ENCODE results near the gene SULT4A1.

Gene SULT4A1

GRCh38 chr22:43802897-43803495 lies 59.3 kb downstream of the SULT4A1 start:
- DNase-seq (ENCODE audit: low spot score) = no peak

DNA sequence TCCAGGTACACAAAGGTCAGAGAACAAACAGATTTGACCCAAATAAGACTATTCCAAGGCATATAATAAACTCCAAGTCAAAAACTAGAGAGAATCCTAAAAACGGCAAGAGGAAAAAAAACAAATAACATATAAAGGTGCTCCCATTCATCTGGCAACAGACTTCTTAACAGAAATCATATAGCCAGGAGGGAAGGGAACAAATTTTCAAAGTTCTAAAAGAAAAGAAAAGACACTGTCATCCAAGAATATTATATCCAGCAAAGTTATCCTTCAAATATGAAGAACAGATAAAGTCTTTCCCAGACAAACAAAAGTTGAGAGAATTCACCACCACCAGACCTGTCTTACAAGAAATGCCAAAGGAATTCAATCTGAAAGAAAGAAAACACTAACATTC lies 61.3 kb downstream of the SULT4A1 start:
- DNase-seq (ENCODE audit: low spot score) = no peak

DNA sequence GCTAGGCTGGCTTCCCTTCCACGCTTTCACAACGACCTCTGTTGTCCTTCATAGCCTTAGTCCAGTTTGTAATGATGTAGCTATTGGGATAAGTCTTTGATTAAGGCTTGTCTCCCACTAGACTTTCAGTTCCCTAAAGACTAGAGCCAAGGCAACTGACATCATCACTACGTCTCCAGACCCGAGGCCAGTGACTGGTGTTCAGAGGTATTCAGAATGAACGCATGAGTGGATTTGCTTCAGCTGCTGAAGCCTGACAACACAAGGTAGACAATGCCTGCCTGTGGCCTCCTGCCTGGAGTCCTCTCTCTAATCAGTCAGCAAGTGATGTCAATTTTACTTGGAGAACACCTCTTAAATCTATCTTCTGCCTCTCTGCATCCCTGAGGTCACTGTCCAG lies 63.8 kb downstream of the SULT4A1 start:
- DNase-seq (ENCODE audit: low spot score) = no peak

- no peak for DNase-seq (ENCODE audit: low spot score)
These were observed 65.7 kb downstream of the SULT4A1 start for GRCh38 chr22:43796567-43796966.

GRCh38 chr22:43795320-43795719 lies 67.0 kb downstream of the SULT4A1 start:
- DNase-seq (ENCODE audit: low spot score) = no peak

DNA sequence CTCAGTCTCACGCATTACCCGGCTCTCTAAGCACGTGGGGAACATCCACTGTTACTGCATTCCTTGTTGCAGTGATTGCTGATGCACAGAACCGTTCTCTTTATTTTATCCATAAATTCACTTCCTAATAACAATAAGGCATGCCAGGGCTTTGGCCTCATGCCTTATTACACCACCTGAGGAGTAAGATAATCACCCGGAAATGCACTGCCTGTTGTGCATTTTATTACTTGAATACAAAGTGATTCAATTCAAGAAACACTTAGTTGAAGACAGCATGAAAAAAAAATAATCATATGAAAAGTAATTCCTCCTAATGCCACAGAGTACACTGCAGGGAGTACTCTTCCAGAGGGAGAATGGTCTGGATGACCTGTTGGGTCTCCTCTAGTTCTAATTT lies 69.4 kb downstream of the SULT4A1 start:
- no peak for DNase-seq (ENCODE audit: low spot score)

DNA sequence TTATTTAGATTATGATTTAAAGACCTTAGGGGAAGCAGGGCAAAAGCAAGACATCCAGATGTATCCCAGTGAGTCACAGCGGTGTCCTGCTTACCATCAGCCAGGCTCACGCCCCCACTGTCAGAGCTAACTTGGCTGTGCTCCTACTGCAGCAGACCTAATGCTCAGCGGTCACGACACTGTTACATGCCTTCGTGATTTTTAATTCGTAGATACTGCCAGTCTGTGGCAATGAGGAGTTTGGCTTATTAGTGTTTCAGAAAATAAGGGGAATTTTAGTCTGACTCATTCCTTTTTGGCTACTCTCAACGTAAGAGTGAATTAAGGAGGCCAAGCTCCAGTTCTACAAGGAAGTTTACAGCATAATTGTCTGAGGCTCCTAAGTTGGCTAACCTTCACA lies 72.9 kb downstream of the SULT4A1 start:
- no peak for DNase-seq (ENCODE audit: low spot score)

DNA sequence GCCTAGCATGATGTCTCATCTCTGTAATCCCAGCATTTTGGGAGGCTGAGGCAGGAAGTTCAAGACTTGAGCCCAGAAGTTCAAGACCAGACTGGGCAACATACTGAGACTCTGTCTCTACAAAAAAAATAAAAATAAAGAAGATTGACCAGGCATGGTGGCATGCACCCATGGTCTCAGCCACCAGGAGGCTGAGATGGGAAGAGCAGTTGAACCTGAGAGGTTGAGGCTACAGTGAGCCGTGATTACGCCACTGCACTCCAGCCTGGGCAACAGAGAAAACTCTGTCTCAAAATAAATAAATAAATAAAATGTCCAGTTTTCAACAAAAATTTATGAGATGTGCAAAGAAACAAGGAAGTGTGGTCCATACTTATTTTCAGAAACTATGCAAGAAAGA lies 78.5 kb downstream of the SULT4A1 start:
- no peak for DNase-seq (ENCODE audit: low spot score)

DNA sequence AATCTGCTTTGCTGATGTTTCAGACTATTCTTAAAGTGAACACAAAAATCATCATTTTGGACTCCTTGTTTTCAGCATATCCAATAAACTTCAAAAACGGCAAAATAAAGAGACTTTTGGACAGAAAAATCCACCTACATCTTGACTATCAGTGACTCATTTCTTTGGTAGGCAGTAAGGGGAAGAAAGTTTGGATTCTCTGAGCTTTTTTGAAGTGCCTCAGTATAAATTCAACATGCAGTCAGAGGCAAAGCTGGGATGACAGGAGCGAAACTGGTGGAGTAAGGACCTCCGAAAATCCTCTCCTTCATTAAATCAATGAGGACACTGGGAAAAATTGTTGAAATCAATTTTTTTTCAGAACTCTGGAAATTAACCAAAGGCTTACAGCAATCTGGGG lies 79.9 kb downstream of the SULT4A1 start:
- DNase-seq (ENCODE audit: low spot score) = no peak

DNA sequence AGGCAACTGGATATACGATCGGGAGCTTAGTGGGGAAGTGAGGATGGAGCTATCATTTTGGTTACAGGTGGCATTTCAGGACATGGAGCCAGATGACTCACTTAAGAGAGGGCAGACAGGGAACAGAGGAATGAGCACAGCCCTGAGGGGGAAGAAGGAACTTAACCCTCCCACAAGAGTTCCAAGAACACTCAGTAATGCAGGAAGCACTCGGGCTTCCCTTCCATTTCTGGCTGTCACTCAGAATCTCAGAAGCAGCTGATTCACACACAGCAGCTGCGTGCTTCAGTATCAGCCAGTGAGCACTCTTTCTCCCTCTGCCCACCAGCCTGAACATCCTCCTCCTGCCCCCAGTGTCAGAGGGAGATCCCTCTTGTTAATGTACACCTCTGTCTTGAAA lies 85.0 kb downstream of the SULT4A1 start:
- no peak for DNase-seq (ENCODE audit: low spot score)

GRCh38 chr22:43776081-43776670 lies 86.1 kb downstream of the SULT4A1 start:
- no peak for DNase-seq (ENCODE audit: low spot score)

Data from CD4-positive, alpha-beta T cell treated with Interleukin-2 at 100 ng/mL for 4 hours (primary cell).